22Rv1 (cell line): ENCODE data around the gene SPAG17.

Experiments used
- CTCF ChIP-seq: fragments of 450-650 bp; IDR thresholded peaks from 2 replicates; pipeline ENCODE4 v1.5.1; 2017; ENCODE audit warnings: mild to moderate bottlenecking
- ZFX ChIP-seq: fragments of 450-650 bp; IDR thresholded peaks from 2 replicates; pipeline ENCODE4 v1.6.1; 2017; ENCODE audit warnings: antibody characterized with exemption, borderline replicate concordance

- TF ChIP-seq CTCF (no peak), ZFX (no peak)
These were observed 25.7 kb upstream of the SPAG17 start for GRCh38 chr1:118210723-118211110.
